HL-60/S4 treated with phorbol 12-myristate 13-acetate at 8.2 ng/mL for 4 days and 3 days (cell line): Measurements from ENCODE around the gene FBXL19.

Experiments
- in situ Hi-C: fragments of 300-500 bp; cut with MboI; formaldehyde crosslinking; loops from 2 replicates; pipeline ENCODE4 v1.15.0; 2022; ENCODE audit warnings: low sequenced_read_pairs

The FBXL19 gene

DNA sequence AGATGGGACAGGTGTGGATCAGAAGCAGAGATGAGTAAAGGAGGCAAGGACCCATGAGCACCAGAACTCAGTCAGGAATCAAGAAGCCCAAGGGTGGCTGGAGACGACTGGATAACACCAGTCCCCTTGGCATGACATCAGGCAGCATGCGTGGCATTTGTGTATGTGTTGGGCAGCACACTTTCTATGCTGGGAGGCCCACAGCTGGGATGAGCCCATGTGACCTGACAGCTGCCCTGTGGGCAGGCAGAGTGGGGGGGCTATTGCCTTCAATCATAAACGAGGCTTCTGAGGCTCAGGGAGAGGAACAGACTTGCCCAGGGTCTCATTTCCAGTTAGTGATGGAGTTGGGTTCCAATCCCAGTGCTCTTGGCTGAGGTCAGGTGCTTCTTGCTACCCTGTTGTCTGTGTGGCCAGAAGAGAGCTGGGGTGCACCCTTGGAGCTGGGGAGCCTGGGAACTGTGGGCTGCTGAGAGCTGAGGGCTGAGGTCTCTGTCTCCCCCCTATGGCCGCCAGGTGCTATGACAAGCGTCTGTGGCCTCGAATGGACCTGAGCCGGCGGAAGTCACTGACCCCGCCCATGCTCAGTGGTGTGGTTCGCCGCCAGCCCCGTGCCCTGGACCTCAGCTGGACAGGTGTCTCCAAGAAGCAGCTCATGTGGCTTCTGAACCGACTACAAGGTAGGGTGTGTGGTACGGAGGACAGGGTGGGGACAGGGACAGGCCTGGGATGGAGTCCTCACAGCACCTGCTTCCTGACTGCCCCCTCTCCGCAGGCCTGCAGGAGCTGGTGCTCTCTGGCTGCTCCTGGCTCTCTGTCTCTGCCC, 18.4 kb downstream of the FBXL19 start:
- in situ Hi-C loops: no loop called here

DNA sequence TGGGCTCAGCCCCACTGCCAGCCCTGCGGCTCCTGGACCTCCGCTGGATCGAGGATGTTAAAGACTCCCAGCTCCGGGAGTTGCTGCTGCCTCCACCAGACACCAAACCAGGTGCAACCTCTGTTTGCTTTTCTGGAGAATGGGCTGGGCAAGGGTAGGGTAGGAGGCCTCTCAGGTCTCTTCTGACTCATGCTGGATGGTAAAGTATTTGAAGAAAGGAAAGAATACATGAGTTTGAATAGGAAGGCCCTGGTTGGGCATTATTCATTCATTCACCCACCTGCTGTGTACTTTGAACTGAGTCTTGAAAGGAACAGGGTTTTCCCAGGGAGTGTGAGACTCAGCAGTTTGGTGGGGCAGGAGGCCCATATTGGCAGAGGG, 19.0 kb downstream of the FBXL19 start:
- in situ Hi-C loops: no loop called here

DNA sequence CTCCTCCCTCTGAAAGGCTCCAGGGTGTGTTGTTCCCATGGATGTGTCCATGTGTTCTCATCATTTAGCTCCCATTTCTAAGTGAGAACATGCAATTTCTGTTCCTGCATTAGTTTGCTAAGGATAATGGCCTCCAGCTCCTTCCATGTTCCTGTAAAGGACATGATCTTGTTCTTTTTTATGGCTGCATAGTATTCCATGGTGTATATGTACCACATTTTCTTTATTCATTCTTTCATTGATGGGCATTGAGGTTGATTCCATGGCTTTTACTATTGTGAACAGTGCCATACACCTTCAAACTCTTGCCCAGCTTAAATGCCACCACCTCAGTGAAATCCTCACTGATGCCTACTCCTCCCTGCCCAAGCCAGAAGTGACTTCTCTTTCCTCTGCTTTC, 21.0 kb downstream of the FBXL19 start:
- in situ Hi-C loops: no loop called here

DNA sequence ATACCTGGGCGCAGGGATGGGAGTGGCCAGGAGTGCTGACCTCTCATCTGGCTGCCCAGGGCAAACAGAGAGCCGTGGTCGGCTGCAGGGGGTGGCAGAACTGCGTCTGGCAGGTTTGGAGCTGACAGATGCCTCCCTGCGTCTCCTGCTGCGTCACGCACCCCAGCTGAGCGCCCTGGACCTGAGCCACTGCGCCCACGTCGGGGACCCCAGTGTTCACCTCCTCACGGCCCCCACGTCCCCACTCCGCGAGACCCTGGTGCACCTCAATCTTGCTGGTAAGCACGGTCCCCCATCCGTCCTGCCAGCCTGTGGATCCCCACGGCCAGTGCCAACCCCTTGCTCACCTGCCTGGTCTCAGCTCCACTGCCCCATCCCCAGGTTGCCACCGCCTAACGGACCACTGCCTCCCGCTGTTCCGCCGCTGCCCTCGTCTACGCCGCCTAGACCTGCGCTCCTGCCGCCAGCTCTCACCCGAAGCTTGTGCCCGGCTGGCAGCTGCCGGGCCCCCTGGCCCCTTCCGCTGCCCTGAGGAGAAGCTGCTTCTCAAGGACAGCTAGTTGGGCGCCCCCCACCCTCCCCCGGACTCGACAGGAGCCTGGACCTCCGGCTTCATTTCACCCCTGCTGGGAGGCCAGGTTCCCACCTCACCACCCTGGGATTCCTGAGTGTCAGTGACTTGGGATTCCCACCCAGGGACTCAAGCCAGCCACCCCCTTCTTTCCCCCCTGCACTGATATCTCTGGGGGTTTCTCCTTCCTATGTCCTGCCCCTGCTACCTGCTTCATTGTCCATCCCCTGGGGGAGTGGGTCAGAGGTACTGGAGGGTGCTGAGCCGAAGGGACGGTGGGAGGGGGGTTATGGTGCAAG, 23.5 kb downstream of the FBXL19 start:
- in situ Hi-C loops: no loop called here

DNA sequence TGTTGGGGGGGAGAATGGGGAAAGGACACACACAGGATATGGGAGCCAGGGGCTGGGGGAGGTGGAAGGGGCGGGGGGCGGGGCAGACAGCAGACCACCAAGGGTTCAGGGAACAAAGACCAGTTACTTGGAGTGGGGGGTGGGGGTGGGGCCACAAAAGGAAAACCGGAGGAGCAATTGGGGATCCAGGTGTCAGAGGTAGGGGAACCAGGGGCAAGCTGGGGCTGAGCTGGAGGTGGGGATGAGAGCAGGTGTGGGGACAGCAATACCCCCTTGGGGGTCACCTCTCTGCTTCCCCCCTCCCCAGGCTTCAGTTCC, 24.1 kb downstream of the FBXL19 start:
- in situ Hi-C loops: no loop called here

DNA sequence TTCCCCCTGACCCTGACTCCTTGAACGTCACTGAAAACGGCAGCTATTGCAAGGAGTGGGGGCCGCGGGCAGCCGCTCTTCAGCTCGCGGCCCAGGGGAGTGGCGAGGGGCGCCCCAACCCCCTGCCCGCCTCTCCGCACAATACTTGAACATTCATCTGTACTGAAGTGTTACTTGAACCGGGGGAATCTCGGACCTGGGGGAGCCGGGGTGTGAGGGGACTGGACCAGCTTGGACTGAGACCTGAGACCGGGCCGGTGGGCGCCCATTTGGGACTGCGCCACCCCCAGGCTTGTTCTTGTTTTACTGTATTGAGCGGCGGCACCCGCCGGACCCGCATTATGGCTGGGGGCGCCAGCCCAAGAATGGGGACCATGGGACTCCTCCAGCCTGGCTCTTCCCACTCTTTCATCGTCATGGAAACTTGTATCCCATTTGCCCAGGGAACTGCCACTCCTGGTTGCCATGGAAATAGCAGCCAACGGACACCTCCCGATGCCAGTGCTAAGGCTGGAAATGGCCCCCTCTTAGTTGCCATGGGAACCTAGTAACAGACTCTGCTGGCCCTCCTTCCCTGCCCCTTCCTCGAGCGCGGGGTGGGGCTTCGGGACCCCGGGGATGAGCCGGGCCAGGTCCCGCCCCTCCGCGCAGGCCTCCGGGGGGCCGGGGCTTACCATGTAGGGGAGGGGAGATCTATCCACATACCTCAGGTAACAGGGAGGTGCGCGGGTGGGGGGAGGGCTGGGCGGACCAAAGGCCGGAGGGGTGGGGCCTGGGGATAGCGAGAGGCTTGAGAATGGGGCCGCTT, 24.7 kb downstream of the FBXL19 start:
- in situ Hi-C loops: no loop called here

DNA sequence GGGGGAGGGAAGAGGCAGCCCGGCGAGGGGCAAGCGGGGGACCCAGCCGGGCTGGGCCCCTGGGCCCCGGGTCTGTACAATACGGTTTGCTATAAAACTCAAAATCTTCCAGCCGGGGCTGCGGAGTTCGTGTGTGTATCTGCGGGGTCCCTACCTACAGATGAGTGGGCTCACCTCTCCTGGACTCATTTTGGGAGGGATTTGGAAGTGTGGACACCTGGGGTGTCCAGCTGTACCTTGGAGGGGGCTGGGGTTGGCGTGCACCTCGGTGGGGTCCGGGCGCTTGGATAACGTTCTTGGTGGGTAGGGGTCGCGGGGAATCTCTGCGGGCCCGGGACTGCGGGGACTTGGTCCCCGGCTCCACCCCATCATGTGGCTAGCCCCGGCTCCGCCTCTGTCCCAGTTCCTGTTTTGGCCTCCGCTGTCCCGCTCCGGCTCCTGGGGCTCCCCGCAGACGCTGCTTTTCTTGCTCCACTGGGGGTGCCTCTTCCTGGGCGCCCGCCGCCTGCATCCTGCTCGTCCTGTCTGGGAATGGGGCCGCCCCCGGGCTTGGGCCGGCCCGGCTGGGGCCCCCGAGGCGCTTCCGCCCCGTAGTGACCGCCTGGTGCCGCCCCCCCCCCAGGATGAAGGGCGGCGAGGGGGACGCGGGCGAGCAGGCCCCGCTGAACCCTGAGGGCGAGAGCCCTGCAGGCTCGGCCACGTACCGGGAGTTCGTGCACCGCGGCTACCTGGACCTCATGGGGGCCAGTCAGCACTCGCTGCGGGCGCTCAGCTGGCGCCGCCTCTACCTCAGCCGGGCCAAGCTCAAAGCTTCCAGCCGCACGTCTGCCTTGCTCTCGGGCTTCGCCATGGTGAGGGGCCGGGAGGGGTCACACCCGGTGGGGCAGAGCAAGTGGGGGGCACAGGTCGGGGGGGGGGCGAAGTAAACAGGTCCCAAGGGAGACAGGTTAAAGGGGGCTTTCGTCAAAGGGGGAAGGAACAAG, 25.6 kb downstream of the FBXL19 start, which contains the start of gene ORAI3:
Gene ORAI3 (plus strand): TSS at position 402 of the 983 bp plus-strand sequence. CDS start 222 bp downstream, at position 624.
- in situ Hi-C loops: no loop called here

DNA sequence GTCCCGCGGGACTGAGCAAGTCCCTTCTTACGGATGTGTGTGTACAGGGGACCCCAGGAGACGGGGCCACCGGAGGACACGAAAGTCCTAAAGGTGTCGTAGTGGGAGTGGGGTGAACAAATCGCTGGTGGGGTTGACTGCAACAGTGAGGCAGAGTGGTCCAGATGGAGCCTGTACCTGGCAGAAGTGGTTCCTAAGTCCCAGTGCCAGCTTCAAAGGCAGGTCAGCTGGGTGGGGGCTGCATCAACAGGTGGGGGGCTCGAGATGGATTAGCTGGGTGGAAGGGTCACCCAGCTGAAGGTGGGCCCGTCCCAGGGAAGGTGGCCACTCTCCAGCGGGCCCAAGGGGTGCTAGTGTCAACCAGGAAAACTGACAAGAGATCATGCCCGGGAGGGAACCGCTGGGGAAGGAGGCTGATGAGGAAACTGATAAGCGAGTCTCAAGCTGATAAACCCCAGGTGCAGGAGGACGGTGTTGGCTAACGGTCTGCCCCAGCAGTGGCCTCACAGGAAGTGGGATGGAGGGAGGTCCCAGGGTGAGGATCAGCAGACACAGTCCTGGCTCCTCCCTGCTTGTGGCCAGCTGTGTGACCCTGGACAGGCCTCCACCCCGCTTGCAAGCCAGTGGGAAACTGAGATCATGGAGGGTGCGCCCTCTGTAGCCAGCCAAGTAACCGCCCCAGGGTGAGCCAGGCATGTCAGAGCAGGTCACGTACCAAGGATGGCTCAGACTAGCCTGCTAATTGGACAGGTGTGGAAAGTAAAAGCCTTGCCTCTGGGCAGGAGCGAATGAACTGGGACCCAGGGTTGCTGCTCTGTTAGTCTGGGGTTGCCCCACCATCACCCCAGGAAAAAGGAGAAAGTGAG, 26.5 kb downstream of the FBXL19 start:
- in situ Hi-C loops: loop anchor here (25.0 kb wide), 1 partner anchor 912 kb away; the partner anchor contains the start of gene ZNF267

DNA sequence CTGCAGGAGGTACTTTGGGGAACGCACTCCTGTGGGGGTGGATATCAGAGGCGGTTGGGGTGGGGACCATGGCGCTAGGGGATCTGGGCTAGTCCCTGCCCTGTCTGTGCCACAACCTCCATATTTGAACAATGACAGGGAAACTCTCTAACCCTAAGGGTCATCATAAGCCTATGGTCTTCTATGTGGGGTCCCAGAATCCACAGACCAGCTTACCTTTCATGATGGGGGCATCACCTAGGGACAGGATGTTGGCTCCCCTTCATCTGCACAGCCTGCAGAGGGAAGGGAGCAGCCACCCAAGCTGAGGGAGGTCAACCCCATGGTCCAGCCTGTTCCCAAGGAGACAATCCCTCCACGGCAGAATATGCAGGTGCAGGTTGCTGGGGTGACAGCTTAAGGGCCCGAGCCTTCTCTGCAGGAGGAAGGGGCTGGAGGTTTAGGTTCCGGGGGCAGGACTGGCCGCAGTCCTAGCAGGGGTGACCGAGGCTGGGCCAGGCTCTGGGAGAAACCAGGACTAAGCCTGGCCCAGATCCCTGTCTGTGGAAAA, 27.2 kb downstream of the FBXL19 start:
- in situ Hi-C loops: loop anchor here (25.0 kb wide), 1 partner anchor 912 kb away; the partner anchor contains the start of gene ZNF267

DNA sequence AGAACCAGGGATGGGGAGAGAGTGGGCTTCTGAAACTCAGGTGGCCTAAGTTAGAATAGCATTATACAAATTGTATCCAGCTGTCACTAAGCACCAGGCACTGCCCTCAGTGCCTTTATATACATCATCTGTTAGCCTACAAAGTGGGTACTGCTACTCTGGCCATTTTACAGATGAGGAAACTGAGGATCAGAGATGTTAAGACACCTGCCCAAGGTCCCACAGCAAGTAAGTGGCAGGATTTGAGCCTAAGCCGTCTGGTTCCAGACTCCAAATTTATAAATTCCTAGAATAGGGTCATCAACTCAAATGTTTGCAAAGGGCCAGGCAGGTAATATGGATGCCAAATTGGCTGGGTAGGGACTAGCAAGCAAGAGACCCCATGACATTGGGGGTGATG, 27.8 kb downstream of the FBXL19 start:
- in situ Hi-C loops: loop anchor here (25.0 kb wide), 1 partner anchor 911 kb away; the partner anchor contains the start of gene ZNF267

DNA sequence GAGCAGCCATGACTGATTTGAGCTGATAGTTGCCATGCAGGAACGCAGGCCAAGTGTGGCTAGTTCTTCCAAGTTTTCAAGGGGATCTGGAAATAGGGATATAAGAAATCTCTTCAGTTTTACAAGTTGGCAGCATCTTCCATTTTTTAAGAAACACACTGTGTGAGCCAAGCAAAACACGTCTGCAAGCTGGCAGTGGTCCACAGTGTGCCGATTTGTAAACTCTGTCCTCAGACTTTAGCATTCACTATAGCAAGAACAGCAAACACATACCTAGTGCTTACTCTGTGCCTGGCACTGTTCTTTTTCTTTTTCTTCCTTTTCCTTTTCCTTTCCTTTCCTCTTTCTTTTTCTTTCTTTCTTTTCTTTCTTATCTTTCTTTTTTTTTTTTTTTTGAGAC, 28.4 kb downstream of the FBXL19 start:
- in situ Hi-C loops: loop anchor here (25.0 kb wide), 1 partner anchor 911 kb away; the partner anchor contains the start of gene ZNF267

DNA sequence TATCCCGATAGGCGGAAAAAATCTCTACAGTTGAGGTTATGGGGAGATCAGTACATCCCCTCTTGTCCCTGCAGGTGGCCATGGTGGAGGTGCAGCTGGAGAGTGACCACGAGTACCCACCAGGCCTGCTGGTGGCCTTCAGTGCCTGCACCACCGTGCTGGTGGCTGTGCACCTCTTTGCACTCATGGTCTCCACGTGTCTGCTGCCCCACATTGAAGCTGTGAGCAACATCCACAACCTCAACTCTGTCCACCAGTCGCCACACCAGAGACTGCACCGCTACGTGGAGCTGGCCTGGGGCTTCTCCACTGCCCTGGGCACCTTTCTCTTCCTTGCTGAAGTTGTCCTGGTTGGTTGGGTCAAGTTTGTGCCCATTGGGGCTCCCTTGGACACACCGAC, 29.7 kb downstream of the FBXL19 start:
- in situ Hi-C loops: loop anchor here (25.0 kb wide), 1 partner anchor 909 kb away; the partner anchor contains the start of gene ZNF267

DNA sequence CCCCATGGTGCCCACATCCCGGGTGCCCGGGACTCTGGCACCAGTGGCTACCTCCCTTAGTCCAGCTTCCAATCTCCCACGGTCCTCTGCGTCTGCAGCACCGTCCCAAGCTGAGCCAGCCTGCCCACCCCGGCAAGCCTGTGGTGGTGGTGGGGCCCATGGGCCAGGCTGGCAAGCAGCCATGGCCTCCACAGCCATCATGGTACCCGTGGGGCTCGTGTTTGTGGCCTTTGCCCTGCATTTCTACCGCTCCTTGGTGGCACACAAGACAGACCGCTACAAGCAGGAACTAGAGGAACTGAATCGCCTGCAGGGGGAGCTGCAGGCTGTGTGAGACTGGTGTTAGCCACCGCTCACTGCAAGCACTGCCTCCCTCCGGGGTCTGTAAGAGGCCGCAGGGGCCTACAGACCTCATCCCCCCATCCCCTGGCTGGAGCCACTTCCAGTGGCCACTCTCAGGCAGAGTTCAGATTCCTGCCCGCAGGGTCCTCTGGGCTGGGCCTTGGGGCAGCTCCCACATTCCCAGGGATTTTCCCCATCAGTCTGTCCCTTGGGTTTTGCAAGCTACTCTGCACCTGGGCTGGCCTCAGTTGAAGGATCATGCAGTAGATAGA, 30.2 kb downstream of the FBXL19 start:
- in situ Hi-C loops: loop anchor here (25.0 kb wide), 1 partner anchor 909 kb away; the partner anchor contains the start of gene ZNF267

DNA sequence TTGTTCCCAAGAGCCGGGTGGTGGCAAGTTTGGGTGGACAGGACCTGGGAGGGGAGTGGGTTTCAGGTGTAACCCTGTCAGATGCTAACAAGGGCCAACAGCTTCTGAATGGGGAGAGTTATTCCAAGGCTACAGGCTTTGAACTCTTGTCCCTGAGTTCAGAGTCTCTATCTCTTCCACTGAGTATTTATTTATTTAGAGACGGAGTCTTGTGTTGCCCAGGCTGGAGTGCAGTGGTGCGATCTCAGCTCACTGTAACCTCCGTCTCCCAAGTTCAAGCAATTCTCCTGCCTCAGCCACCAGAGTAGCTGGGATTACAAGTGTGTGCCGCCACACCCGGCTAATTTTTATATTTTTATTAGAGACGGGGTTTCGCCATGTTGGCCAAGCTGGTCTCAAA, 31.6 kb downstream of the FBXL19 start:
- in situ Hi-C loops: loop anchor here (25.0 kb wide), 1 partner anchor 907 kb away; the partner anchor contains the start of gene ZNF267

DNA sequence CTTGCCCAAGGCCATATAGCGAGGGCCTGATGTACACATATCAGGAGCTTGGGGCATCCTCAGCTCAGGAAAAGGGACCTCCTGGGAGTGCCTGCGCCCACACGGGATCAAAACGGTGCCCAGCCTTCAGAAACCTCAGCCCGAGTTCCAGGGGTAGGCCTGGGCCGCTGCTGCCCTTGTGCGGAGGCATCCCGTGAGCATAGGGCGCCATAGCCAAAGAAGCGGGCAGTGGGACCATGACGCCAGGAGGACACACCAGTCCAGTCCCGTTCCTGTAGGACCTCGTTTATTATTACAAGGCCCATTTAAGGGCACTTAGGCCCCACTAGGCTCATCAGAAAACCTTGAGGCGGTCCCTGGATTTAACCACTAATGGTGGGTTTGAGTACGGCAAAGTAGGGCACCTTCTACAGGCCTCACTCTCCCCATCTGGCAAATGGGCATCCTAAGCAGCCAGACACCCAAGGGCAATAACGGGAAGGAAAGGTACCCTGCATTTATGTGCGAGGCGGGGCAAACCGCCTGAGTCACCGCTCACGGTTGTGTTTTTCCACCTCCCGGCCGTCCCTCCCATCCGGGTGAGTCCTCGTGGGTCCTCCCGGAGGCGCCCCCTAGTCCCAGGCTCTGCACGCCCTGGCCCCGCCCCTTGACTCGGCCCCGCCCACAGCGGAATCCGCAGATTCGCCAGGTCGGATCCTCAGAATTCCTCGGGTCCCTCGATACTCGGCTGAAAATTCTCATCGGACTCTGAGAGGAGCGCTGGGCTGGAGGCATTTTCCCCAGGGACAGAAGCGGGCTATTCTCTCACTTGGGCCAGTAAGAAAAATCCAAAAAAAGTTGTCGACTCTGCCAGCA, 33.5 kb downstream of the FBXL19 start:
- in situ Hi-C loops: loop anchor here (25.0 kb wide), 1 partner anchor 905 kb away; the partner anchor contains the start of gene ZNF267

DNA sequence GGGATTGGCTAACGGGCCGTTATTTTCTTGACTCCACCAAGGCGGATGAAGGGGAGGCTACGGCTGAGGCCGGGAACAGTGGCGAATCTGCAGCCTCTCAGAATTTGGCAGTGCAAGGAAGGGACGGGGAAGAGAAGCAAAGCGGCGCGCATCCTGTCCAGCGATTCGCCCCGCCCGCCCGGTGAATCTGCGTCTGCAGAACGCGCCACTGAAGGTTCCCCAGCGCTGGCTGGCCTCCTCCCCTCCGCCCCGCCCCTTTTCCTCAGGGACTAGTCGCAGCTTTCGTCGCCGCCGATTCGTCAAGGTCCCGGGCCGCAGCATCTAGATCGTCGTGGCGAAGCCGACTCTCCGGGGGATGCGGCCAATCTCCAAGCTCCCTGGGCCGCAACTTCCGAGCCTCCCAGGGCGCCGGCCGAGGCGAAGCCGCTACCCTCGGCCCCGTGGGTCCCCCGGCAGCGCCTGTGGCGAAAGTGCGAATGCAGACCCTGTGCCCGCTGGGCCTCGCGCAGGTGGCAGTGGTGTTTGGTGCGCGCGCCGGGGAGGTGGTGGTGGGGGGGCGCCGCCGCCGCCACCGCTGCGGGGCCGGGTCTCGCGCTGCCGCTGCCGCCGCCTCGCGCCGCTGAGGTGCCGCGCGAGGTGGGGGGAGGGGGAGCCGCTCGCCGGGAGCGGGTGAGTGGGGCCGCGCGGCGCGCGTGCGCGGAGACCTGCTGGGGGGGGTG, 34.2 kb downstream of the FBXL19 start, which contains the start of gene SETD1A:
Gene SETD1A (plus strand): TSS at position 299 of the 719 bp plus-strand sequence. CDS start 978 bp downstream, outside the sequence.
- in situ Hi-C loops: loop anchor here (25.0 kb wide), 1 partner anchor 905 kb away; the partner anchor contains the start of gene ZNF267
